ENCODE data around the gene SAMHD1.

The SAMHD1 gene

DNA sequence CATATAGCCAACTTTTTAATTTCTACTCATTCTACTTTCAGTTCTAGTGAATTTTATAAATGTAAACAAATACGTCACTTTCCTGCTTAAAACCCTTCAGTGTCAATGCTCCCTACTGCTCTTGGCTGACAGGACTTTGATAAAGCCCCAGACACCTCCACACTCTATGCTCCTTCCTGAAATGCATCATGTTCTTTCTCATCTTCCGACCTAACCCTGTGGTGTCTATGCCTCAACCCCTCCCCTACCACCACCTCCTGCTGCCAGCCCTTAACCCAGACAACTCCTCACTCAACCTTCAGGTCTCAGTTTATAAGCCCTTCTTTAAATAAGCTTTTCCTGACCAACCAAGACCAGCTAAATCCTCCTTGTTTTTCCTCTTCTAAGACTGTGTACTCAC lies 56.5 kb downstream of the SAMHD1 start:
- Histone ChIP-seq H2AFZ (ENCODE audit: low read depth, low read length, severe bottlenecking) (no peak overlapping the region), H3K27ac (ENCODE audit: low read depth, low read length) (no peak overlapping the region), H4K20me1 (ENCODE audit: low read depth, low read length) (no peaks in the 10 kb centered on the region), H3K27me3 (ENCODE audit: low read length) (no peaks in the 10 kb centered on the region), H3K9me3 (ENCODE audit: insufficient read depth, low read length) (no peaks in the 10 kb centered on the region), H3K36me3 (ENCODE audit: low read length) (no peaks in the 10 kb centered on the region), H3K4me3 (ENCODE audit: insufficient read depth, low read length, poor library complexity, severe bottlenecking) (no peak overlapping the region), H3K9ac (ENCODE audit: low read length) (no peak overlapping the region), H3K4me2 (ENCODE audit: low read depth, low read length, poor library complexity, severe bottlenecking) (no peak overlapping the region), H3K9me2 (replicated peaks; ENCODE audit: insufficient read depth, low read length) (no peaks in the 10 kb centered on the region), H3F3A (ENCODE audit: insufficient read depth) (no peaks in the 10 kb centered on the region), H3K79me2 (ENCODE audit: insufficient read depth, low read length) (no peaks in the 10 kb centered on the region)
- TF ChIP-seq, protein P1, sequence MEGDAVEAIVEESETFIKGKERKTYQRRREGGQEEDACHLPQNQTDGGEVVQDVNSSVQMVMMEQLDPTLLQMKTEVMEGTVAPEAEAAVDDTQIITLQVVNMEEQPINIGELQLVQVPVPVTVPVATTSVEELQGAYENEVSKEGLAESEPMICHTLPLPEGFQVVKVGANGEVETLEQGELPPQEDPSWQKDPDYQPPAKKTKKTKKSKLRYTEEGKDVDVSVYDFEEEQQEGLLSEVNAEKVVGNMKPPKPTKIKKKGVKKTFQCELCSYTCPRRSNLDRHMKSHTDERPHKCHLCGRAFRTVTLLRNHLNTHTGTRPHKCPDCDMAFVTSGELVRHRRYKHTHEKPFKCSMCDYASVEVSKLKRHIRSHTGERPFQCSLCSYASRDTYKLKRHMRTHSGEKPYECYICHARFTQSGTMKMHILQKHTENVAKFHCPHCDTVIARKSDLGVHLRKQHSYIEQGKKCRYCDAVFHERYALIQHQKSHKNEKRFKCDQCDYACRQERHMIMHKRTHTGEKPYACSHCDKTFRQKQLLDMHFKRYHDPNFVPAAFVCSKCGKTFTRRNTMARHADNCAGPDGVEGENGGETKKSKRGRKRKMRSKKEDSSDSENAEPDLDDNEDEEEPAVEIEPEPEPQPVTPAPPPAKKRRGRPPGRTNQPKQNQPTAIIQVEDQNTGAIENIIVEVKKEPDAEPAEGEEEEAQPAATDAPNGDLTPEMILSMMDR (IDR thresholded peaks at IDR 0.05; ENCODE audit: insufficient read depth, low read length, poor library complexity, severe bottlenecking): no peak
- no peak for TF ChIP-seq EZH2phosphoT487 (conservative IDR thresholded peaks at IDR 0.05; ENCODE audit: low read length)

DNA sequence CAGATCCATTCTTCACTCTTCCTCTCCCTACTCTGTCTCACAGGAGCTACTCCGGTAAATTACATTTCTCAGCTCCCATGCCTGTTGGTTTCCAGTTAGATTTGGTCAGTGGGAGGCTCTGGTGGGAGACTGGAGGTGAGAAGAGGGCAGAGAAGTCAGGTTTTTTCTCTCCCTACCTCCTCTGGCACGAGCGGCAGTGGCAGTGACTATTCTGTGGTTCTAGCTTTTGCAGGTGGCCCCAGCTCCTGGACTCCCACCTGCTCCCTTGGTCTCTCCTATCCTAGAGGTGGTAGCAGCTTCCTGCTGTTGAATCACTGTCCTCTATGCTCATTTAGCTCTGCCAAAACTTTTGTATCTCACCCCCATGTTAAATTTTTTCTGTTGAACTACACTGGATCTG lies 57.7 kb downstream of the SAMHD1 start:
- Histone ChIP-seq H3K4me2 (ENCODE audit: low read depth, low read length, poor library complexity, severe bottlenecking) (no peak overlapping the region), H3K79me2 (ENCODE audit: insufficient read depth, low read length) (no peaks in the 10 kb centered on the region), H4K20me1 (ENCODE audit: low read depth, low read length) (no peaks in the 10 kb centered on the region), H3K9me3 (ENCODE audit: insufficient read depth, low read length) (no peaks in the 10 kb centered on the region), H3K27me3 (ENCODE audit: low read length) (no peaks in the 10 kb centered on the region), H3K27ac (ENCODE audit: low read depth, low read length) (no peak overlapping the region), H3K36me3 (ENCODE audit: low read length) (no peaks in the 10 kb centered on the region), H3K4me3 (ENCODE audit: insufficient read depth, low read length, poor library complexity, severe bottlenecking) (no peak overlapping the region), H3F3A (ENCODE audit: insufficient read depth) (no peaks in the 10 kb centered on the region), H3K9me2 (replicated peaks; ENCODE audit: insufficient read depth, low read length) (no peaks in the 10 kb centered on the region), H2AFZ (ENCODE audit: low read depth, low read length, severe bottlenecking) (no peak overlapping the region), H3K9ac (ENCODE audit: low read length) (no peak overlapping the region)
- TF ChIP-seq, protein P1 (IDR thresholded peaks at IDR 0.05; ENCODE audit: insufficient read depth, low read length, poor library complexity, severe bottlenecking): no peak
- TF ChIP-seq EZH2phosphoT487 (conservative IDR thresholded peaks at IDR 0.05; ENCODE audit: low read length): no peak

DNA sequence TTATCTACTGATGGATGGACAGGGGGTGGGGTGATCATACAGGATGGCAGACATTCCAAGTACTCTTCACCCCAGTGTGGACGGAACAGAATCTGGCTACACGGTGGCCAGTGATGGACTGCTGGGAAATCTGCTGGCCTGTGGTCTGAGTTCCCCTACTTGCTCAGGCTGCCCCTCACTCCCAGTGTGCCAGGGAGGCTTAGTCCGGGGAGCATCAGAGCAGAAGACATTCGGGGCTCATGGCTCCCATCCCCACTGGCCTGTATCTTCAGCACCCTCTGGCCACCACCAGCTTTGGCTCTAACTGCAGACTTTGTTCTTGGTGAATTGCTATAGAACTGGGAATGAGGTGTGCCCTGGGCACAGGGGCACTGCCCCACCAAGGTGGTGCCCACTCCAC lies 60.3 kb downstream of the SAMHD1 start:
- H3K4me3 ChIP-seq (ENCODE audit: insufficient read depth, low read length, poor library complexity, severe bottlenecking): no peak overlapping the region
- H4K20me1 ChIP-seq (ENCODE audit: low read depth, low read length): no peaks in the 10 kb centered on the region
- no peaks in the 10 kb centered on the region for H3K9me3 ChIP-seq (ENCODE audit: insufficient read depth, low read length)
- no peaks in the 10 kb centered on the region for H3K36me3 ChIP-seq (ENCODE audit: low read length)
- no peaks in the 10 kb centered on the region for H3F3A ChIP-seq (ENCODE audit: insufficient read depth)
- no peaks in the 10 kb centered on the region for H3K27me3 ChIP-seq (ENCODE audit: low read length)
- H3K79me2 ChIP-seq (ENCODE audit: insufficient read depth, low read length): no peaks in the 10 kb centered on the region
- no peak overlapping the region for H3K27ac ChIP-seq (ENCODE audit: low read depth, low read length)
- H3K4me2 ChIP-seq (ENCODE audit: low read depth, low read length, poor library complexity, severe bottlenecking): no peak overlapping the region
- H2AFZ ChIP-seq (ENCODE audit: low read depth, low read length, severe bottlenecking): no peak overlapping the region
- TF ChIP-seq, protein P1 (IDR thresholded peaks at IDR 0.05; ENCODE audit: insufficient read depth, low read length, poor library complexity, severe bottlenecking): no peak
- no peaks in the 10 kb centered on the region for H3K9me2 ChIP-seq (replicated peaks; ENCODE audit: insufficient read depth, low read length)
- H3K9ac ChIP-seq (ENCODE audit: low read length): no peak overlapping the region

DNA sequence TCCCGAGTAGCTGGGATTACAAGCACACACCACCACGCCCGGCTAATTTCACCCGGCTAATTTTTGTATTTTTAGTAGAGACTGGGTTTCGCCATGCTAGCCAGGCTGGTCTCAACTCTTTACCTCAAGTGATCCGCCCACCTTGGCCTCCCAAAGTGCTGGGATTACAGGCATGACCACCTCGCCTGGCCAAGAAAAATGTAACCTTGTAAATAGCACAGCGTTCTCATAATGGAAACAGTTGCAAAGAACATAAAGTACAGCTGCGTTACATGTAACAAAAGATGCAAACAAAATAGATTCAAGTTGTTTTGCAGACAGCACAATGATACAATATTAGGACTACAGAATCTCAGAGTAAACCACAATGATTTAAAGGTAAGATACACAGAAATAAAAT lies 60.9 kb downstream of the SAMHD1 start:
- Histone ChIP-seq H2AFZ (ENCODE audit: low read depth, low read length, severe bottlenecking) (no peak overlapping the region), H3K4me2 (ENCODE audit: low read depth, low read length, poor library complexity, severe bottlenecking) (no peak overlapping the region), H3K9me3 (ENCODE audit: insufficient read depth, low read length) (no peaks in the 10 kb centered on the region), H3K4me3 (ENCODE audit: insufficient read depth, low read length, poor library complexity, severe bottlenecking) (no peak overlapping the region), H3K79me2 (ENCODE audit: insufficient read depth, low read length) (no peaks in the 10 kb centered on the region), H3F3A (ENCODE audit: insufficient read depth) (no peaks in the 10 kb centered on the region), H4K20me1 (ENCODE audit: low read depth, low read length) (no peaks in the 10 kb centered on the region), H3K36me3 (ENCODE audit: low read length) (no peaks in the 10 kb centered on the region), H3K9ac (ENCODE audit: low read length) (no peak overlapping the region), H3K9me2 (replicated peaks; ENCODE audit: insufficient read depth, low read length) (no peaks in the 10 kb centered on the region), H3K27ac (ENCODE audit: low read depth, low read length) (no peak overlapping the region), H3K27me3 (ENCODE audit: low read length) (no peaks in the 10 kb centered on the region)
- TF ChIP-seq EZH2phosphoT487 (conservative IDR thresholded peaks at IDR 0.05; ENCODE audit: low read length): no peak
- TF ChIP-seq, protein P1 (IDR thresholded peaks at IDR 0.05; ENCODE audit: insufficient read depth, low read length, poor library complexity, severe bottlenecking): no peak

Measured in SU-DHL-6 (cell line).